ENCODE results near the gene RTL10.

RTL10 gene

DNA sequence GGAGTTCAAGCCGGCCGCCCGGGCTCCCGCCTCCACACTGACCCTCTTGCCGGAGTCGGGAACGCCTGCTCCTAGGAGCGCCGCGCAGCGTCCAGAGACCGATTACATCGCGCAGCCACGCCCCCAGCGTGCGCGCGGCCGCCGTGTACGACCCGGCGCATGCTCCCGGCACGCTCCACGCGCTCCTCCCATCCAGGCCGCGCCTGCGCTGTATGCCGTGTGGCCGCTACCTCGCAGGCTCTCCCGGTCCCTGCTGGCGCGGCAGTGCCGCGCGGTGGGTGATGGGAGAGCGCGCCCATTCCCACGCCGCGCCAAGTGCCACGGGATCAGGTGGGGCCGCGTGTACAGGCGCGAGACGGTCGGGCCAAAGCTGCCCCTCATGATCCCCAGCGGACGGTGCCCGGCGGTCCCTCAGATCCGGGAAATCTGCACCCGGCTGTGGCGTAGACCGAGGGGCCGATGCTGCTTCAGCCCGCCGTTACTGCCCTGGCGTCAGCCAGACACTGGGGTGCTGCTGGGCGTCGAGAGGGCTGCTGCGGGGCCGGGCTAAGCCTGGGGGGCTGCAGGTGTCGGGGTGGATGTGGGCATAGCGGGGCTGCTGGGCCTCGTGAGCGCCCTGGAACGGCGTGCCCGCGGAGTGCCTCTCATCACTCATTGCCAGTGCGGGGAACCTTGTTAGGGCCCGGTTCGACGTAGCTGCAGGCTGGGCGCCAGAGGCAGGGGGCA, at the start of gene RTL10, which contains the start of gene GNB1L:
Gene RTL10 (minus strand): TSS at position 97 of the 726 bp plus-strand sequence. CDS start 2,613 bp downstream, outside the sequence.
Gene GNB1L (minus strand): TSS at position 97 of the 726 bp plus-strand sequence. CDS start 33,519 bp downstream, outside the sequence.
- peak; percentile 97 for DNase-seq

DNA sequence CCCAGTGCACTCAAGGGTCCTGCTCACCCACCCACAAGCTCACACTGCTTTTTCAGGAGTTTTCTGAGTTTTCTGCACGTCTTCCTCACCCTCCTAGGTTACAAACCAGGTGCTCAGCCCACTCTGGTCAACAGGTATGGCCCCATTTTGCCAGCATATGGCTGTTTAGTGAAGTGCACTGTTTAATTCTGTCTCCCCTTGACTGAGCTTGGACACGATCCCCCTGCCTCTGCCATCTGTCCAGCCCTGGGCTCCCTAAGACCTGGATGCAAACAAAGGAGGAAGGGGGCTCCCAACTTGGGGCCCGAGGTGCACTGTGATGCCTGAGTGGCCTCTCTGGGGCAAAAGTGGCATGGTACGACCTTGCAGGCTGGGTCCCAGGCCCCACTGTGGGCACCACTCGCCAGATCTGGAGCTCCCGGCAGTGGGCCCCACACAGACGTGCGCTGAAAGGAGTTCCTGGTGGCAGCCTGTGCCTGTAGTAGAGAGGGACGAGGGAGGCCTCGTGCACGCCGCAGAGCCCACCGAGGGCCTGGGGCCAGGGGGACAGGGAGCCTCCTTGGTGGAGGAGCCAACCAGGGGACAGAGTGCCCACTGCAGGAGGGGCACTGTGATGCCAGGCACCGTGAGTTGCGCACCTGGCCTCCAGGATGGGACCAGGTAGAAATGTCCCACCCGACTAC, 49.6 kb upstream of the RTL10 start:
- no peak for DNase-seq

- no peak for DNase-seq
These were observed 48.8 kb upstream of the RTL10 start for GRCh38 chr22:19903513-19903912.

GRCh38 chr22:19903031-19903430, 48.4 kb upstream of the RTL10 start:
- no peak for DNase-seq

DNA sequence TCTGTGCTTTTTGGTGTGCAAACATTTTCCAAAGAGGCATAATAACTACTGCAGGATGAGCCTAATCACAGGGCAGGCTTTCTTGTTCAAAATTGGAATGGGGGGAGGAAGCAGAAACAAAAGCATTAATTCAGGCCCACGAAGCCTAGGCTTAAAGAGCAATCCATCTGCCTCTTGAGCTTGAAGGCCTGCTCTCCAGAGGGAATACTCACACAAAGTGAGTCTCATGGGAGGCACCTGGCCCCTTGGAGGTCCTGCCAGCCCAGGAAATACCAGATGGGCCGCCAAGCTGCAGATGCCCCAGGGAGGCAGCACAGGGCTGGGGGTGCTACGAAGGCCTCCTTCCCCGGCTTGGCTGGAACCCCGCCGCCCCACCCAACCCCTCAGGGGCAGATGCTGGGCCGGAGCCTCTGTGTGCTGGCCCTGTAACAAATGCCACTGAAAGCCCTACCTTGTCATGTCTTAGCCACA, 47.6 kb upstream of the RTL10 start:
- DNase-seq, result no peak

- no peak for DNase-seq
These were observed 47.0 kb upstream of the RTL10 start for GRCh38 chr22:19901577-19902244.

DNA sequence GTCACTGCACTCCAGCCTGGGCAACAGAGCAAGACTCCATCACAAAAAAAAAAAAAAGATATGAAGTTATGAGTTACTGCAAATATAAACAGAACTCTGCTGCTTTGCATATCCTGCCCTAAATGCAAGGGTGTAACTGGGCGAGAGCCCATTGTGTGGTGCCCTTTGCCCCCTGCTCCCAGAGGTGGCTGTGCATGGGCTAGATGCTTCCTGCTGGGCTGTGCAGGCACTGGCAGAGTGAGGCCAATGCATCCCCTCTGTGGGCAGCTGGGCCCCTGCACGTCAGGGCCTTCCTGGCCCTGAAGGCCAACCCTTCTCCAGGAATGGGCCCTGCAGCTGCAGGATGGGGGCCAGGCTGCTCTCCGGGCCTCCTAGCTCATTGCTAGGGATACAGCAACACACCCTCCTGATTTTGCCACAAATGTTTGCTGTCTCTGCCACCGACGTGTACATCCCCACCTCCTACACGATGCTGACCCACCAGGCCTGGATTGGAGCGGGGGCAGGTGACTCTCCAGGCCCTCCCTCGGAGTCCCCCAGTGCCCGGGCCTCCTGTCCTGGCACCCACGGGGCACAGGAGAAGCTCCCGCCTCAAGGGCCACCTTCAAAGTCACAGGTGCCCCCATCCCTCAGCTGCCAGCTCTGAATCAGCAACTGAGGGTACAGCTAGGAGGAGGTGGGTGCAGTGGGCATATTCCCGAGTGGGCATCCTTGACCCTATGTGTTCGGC, 46.2 kb upstream of the RTL10 start:
- DNase-seq, result no peak

- no peak for DNase-seq
These were observed 44.3 kb upstream of the RTL10 start for GRCh38 chr22:19898831-19899567.

DNA sequence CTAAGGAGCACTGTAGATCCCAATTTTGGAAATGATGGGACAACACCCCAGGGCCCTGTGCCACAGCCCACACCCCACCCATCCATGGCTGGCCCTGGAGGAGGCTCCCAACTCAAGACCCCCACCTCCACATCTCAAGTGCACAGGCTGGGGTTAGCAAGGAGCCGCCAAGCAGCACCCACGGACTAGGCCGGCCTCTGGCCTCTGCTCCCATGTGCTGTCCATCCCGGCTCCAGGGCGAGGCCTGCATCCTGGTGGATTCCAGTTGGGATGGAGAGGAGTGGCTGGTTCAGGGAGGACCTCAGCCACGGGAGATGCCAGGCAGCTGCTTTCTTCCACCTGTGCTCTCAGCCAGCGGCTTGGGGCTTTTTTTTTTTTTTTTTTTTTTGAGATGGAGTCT, 43.5 kb upstream of the RTL10 start:
- DNase-seq, result no peak

GRCh38 chr22:19897726-19898125, 43.1 kb upstream of the RTL10 start:
- no peak for DNase-seq

DNA sequence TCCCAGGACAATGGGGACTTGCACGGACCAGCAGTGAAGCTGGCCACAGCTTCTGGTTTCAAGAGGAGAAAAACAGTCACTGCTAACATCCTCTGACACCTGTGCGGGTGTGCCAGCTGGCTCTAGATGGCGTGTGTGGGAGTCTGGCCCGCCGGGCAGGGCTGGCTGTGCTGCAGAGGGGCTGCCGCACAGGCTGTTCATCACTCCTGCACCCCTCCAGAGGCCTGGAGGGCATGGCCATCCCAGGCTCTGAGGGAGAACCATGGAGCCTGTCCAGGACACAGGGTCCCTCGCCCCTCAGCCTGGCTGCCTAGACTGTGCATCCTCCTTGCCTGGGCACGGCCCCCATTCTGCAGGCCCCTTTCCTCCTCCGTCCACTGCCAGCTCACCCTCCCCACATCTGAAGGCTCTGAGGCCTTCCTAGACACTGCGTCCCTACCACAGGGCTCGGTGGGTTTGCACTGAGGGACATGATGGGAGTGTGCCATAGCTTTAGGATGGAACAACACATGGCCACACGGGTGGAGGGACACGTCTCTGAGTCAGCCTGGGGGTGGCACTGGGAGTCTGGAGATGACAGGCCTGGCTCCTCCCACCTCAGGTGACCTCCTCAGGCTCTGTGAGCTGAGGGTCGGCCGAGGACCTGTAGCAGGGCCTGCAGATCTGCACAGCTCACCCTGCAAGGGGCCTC, 42.1 kb upstream of the RTL10 start:
- no peak for DNase-seq

DNA sequence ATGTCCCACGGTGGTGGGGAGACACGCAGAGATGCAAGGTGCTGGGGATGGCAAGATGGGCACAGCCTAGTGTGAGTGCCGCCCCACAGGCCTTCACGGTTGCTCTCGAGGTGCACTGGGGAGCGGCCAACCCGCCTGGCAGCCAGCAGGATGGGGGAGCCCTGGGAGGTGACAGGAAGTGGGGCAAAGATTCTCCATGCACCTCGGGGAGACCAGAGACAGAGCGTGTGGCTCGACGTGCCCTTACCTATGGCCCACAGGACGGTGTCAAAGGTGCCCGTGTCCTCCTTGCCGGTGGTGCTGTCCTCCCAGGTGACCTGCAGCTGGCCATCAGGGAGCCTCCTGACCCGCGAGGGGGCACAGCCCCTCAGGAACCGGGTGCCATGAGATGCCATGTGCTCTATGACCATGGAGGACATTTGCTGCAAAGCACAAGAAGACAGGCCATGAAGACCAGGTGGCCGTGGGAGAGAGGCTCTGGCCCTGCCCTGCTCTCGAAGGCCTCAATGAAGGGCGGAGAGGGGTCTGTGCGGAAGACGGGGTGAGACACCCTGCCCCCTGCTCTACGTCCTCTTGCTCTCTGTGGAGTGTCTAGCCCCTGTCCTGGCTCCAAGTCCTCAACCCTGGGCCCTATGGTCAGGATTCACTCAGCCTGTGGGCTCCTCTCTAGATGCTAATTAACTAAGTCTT, 40.6 kb upstream of the RTL10 start:
- no peak for DNase-seq

GRCh38 chr22:19893363-19893762, 38.7 kb upstream of the RTL10 start:
- DNase-seq, result no peak

DNA sequence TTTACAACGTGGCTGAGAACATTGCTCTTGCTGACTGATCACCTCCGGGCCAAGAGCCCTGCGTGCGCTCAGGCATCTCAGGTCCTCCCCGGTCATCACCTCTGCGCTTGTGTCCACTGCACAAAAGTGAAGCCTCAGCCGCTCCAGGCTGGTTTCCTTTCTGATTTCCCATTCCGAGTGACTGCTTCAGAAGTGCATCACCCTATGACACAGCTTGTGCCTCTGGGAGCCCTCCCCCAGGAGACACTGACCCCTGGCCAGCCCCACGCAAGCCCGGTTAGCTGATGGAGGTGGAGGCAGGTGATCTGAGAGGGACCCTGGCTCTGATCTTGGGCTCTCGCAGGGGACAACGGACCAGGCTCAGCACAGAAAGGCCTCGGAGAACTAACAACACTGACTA, 38.3 kb upstream of the RTL10 start:
- no peak for DNase-seq

GRCh38 chr22:19892257-19892879, 37.7 kb upstream of the RTL10 start:
- DNase-seq, result no peak

GRCh38 chr22:19891317-19892256, 36.9 kb upstream of the RTL10 start:
- DNase-seq, result no peak

GRCh38 chr22:19890502-19891316, 36.0 kb upstream of the RTL10 start:
- no peak for DNase-seq

DNA sequence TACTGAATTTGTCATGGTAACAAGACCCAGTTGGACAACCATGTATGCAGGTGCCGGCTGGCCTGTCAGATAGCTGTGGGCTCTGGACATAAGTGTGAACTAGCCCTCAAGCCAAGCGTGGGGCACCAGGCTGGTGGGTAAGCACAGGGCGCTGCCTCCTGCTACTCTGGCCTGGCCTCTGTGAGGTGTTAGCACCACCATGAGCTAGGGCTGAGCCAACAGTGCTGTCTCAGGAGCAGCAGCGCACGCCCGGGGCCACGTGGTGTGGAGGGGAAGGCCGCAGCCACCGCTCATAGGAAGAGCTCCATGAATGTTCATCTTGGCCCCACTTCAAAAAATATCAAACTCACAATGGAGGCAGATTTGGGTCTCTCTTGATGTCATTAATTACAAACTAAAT, 35.3 kb upstream of the RTL10 start:
- no peak for DNase-seq
